Measurements from ENCODE around the gene SLC26A9.
"Not testable (repeated sequence)": the region's sequence is repeated elsewhere in the genome, so short reads cannot be mapped to it uniquely, and the experiment has no call there.

The SLC26A9 gene

GRCh38 chr1:205883792-205884191, 59.5 kb downstream of the SLC26A9 start:
- H3K9ac ChIP-seq (ENCODE audit: low read length in 5 of 5): no peak overlapping the region
- H3K36me3 ChIP-seq (ENCODE audit: control insufficient read depth in 5 of 5, insufficient read depth in 5 of 5, low read length in 5 of 5): no peaks in the 10 kb centered on the region
- H3K4me1 ChIP-seq (ENCODE audit: control insufficient read depth in 5 of 5, insufficient read depth in 5 of 5, low read length in 5 of 5): no peaks in the 10 kb centered on the region
- no peak overlapping the region for H3K4me3 ChIP-seq (ENCODE audit: low read depth in 1 of 5, low read length in 5 of 5)
- no peak overlapping the region for H3K27ac ChIP-seq (ENCODE audit: low read depth, low read length)
- H3K27me3 ChIP-seq (ENCODE audit: control insufficient read depth in 5 of 5, insufficient read depth in 4 of 5, low read length in 5 of 5): no peaks in the 10 kb centered on the region
- peaks cover 0 to 7% (median 5%) of the 10 kb centered on the region in 5 donors for H3K9me3 ChIP-seq (ENCODE audit: control insufficient read depth in 5 of 5, low read length in 5 of 5)

- H3K4me3 ChIP-seq (ENCODE audit: low read depth in 1 of 5, low read length in 5 of 5): no peak overlapping the region
- no peak overlapping the region for H3K9ac ChIP-seq (ENCODE audit: low read length in 5 of 5)
- H3K4me1 ChIP-seq (ENCODE audit: control insufficient read depth in 5 of 5, insufficient read depth in 5 of 5, low read length in 5 of 5): no peaks in the 10 kb centered on the region
- peaks cover 0 to 15% (median 5%) of the 10 kb centered on the region in 5 donors for H3K9me3 ChIP-seq (ENCODE audit: control insufficient read depth in 5 of 5, low read length in 5 of 5)
- H3K27me3 ChIP-seq (ENCODE audit: control insufficient read depth in 5 of 5, insufficient read depth in 4 of 5, low read length in 5 of 5): no peaks in the 10 kb centered on the region
- no peaks in the 10 kb centered on the region for H3K36me3 ChIP-seq (ENCODE audit: control insufficient read depth in 5 of 5, insufficient read depth in 5 of 5, low read length in 5 of 5)
- no peak overlapping the region for H3K27ac ChIP-seq (ENCODE audit: low read depth, low read length)
Measured at GRCh38 chr1:205880923-205881322, 62.3 kb downstream of the SLC26A9 start.

GRCh38 chr1:205879974-205880373, 63.3 kb downstream of the SLC26A9 start:
- H3K4me3 ChIP-seq (ENCODE audit: low read depth in 1 of 5, low read length in 5 of 5): no peak overlapping the region
- no peak overlapping the region for H3K27ac ChIP-seq (ENCODE audit: low read depth, low read length)
- H3K4me1 ChIP-seq (ENCODE audit: control insufficient read depth in 5 of 5, insufficient read depth in 5 of 5, low read length in 5 of 5): no peaks in the 10 kb centered on the region
- H3K9ac ChIP-seq (ENCODE audit: low read length in 5 of 5): no peak overlapping the region
- peaks cover 0 to 15% (median 5%) of the 10 kb centered on the region in 5 donors for H3K9me3 ChIP-seq (ENCODE audit: control insufficient read depth in 5 of 5, low read length in 5 of 5)
- H3K36me3 ChIP-seq (ENCODE audit: control insufficient read depth in 5 of 5, insufficient read depth in 5 of 5, low read length in 5 of 5): no peaks in the 10 kb centered on the region
- H3K27me3 ChIP-seq (ENCODE audit: control insufficient read depth in 5 of 5, insufficient read depth in 4 of 5, low read length in 5 of 5): no peaks in the 10 kb centered on the region

GRCh38 chr1:205878026-205878425, 65.2 kb downstream of the SLC26A9 start:
- Histone ChIP-seq H3K9ac (ENCODE audit: low read length in 5 of 5) (no peak overlapping the region), H3K36me3 (ENCODE audit: control insufficient read depth in 5 of 5, insufficient read depth in 5 of 5, low read length in 5 of 5) (no peaks in the 10 kb centered on the region), H3K9me3 (ENCODE audit: control insufficient read depth in 5 of 5, low read length in 5 of 5) (peaks cover 0 to 15% (median 10%) of the 10 kb centered on the region in 5 donors), H3K27ac (ENCODE audit: low read depth, low read length) (no peak overlapping the region), H3K4me3 (ENCODE audit: low read depth in 1 of 5, low read length in 5 of 5) (no peak overlapping the region), H3K27me3 (ENCODE audit: control insufficient read depth in 5 of 5, insufficient read depth in 4 of 5, low read length in 5 of 5) (no peaks in the 10 kb centered on the region), H3K4me1 (ENCODE audit: control insufficient read depth in 5 of 5, insufficient read depth in 5 of 5, low read length in 5 of 5) (no peaks in the 10 kb centered on the region)

GRCh38 chr1:205873148-205873547, 70.1 kb downstream of the SLC26A9 start:
- H3K27ac ChIP-seq (ENCODE audit: low read depth, low read length); H3K27me3 ChIP-seq (ENCODE audit: control insufficient read depth in 5 of 5, insufficient read depth in 4 of 5, low read length in 5 of 5); H3K36me3 ChIP-seq (ENCODE audit: control insufficient read depth in 5 of 5, insufficient read depth in 5 of 5, low read length in 5 of 5); H3K9ac ChIP-seq (ENCODE audit: low read length in 5 of 5); H3K4me3 ChIP-seq (ENCODE audit: low read depth in 1 of 5, low read length in 5 of 5); H3K4me1 ChIP-seq (ENCODE audit: control insufficient read depth in 5 of 5, insufficient read depth in 5 of 5, low read length in 5 of 5): not testable (repeated sequence)
- peaks cover 0 to 13% (median 5%) of the 10 kb centered on the region in 5 donors for H3K9me3 ChIP-seq (ENCODE audit: control insufficient read depth in 5 of 5, low read length in 5 of 5)

- H3K27ac ChIP-seq (ENCODE audit: low read depth, low read length): no peak overlapping the region
- H3K9me3 ChIP-seq (ENCODE audit: control insufficient read depth in 5 of 5, low read length in 5 of 5): peaks cover 0 to 13% (median 5%) of the 10 kb centered on the region in 5 donors
- H3K9ac ChIP-seq (ENCODE audit: low read length in 5 of 5): no peak overlapping the region
- H3K4me3 ChIP-seq (ENCODE audit: low read depth in 1 of 5, low read length in 5 of 5): no peak overlapping the region
- H3K36me3 ChIP-seq (ENCODE audit: control insufficient read depth in 5 of 5, insufficient read depth in 5 of 5, low read length in 5 of 5): no peaks in the 10 kb centered on the region
- no peaks in the 10 kb centered on the region for H3K27me3 ChIP-seq (ENCODE audit: control insufficient read depth in 5 of 5, insufficient read depth in 4 of 5, low read length in 5 of 5)
- H3K4me1 ChIP-seq (ENCODE audit: control insufficient read depth in 5 of 5, insufficient read depth in 5 of 5, low read length in 5 of 5): no peaks in the 10 kb centered on the region
Measured at GRCh38 chr1:205870236-205870635, 73.0 kb downstream of the SLC26A9 start.

Measured in subcutaneous abdominal adipose tissue (tissue), 5 donors.